WI38 (cell line): ENCODE measurements around the gene COL16A1.
A peak's percentile ranks its signal among the peaks of the same experiment; 100 is the strongest.

Source experiments
- H3K4me3 ChIP-seq: 2 replicates; pipeline ENCODE4 v1.5.1; 2011; ENCODE audit warnings: low read depth, mild to moderate bottlenecking, control low read depth, low read length
- TF ChIP-seq, protein P1 (sequence below): IDR thresholded peaks from 2 replicates; pipeline ENCODE4 v1.5.1; 2012; ENCODE audit warnings: low read depth, mild to moderate bottlenecking, control low read depth, low read length

Gene COL16A1

DNA sequence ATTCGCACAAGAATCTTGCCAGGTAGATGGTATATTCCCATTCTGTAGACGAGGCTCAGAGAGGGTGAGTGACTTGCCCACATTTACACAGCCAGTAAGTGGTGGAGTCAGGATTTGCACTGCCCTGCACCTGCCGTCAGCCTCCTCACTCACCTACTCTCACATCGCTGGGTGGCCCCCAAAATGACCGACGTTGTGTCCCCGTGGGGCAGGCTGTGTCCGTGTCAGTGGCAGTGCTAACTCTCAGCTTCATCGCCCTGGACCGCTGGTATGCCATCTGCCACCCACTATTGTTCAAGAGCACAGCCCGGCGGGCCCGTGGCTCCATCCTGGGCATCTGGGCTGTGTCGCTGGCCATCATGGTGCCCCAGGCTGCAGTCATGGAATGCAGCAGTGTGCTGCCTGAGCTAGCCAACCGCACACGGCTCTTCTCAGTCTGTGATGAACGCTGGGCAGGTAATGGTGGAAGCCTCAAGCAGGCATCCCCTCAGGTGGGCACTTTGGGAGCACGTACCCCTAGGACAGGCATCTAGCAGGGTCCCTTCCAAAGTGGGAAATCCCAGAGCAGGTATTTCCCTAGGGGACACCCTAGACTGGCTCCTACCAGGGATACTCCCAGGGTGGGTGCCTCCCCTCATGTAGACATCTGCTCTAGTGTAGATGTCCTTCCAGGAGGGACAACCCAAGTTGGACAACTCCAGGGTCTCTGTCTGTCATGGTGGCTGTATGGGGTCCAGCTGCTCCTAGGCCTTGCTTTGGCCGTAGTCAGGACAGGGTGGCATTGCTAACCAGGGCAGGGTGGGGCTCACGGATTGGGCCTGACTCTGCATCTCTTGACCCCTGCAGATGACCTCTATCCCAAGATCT is 83.0 kb downstream of the COL16A1 start:
- no peak overlapping the region for H3K4me3 ChIP-seq
- TF ChIP-seq, protein P1, sequence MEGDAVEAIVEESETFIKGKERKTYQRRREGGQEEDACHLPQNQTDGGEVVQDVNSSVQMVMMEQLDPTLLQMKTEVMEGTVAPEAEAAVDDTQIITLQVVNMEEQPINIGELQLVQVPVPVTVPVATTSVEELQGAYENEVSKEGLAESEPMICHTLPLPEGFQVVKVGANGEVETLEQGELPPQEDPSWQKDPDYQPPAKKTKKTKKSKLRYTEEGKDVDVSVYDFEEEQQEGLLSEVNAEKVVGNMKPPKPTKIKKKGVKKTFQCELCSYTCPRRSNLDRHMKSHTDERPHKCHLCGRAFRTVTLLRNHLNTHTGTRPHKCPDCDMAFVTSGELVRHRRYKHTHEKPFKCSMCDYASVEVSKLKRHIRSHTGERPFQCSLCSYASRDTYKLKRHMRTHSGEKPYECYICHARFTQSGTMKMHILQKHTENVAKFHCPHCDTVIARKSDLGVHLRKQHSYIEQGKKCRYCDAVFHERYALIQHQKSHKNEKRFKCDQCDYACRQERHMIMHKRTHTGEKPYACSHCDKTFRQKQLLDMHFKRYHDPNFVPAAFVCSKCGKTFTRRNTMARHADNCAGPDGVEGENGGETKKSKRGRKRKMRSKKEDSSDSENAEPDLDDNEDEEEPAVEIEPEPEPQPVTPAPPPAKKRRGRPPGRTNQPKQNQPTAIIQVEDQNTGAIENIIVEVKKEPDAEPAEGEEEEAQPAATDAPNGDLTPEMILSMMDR, result no peak

DNA sequence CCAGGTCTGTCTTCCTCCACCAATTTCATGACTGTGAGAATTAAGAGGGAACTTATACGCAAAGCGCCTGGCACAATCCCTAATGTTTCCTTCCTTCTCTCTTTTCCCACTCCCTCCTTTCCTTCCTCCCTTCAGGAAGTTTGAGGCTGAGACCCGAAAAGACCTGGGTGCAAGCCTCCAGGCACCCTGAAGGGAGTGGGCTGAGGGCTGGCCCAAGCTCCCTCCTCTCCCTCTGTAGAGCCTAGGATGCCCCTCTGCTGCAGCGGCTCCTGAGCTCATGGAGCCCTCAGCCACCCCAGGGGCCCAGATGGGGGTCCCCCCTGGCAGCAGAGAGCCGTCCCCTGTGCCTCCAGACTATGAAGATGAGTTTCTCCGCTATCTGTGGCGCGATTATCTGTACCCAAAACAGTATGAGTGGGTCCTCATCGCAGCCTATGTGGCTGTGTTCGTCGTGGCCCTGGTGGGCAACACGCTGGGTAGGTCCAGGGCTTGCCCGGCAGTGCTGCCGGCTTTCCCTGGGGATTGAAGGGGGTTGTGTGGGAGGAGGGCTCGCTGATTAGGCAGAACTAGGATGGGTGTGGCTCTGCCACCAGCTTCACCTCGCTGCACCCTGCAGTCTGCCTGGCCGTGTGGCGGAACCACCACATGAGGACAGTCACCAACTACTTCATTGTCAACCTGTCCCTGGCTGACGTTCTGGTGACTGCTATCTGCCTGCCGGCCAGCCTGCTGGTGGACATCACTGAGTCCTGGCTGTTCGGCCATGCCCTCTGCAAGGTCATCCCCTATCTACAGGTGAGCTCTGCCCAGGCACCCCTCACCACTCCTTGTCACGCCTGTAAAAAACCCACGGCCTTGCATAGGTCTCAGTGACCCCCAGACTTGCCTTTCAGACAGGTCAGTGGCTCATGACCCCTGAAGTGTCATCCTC is 84.6 kb downstream of the COL16A1 start:
- TF ChIP-seq, protein P1, result no peak
- H3K4me3 ChIP-seq, result no peak overlapping the region

DNA sequence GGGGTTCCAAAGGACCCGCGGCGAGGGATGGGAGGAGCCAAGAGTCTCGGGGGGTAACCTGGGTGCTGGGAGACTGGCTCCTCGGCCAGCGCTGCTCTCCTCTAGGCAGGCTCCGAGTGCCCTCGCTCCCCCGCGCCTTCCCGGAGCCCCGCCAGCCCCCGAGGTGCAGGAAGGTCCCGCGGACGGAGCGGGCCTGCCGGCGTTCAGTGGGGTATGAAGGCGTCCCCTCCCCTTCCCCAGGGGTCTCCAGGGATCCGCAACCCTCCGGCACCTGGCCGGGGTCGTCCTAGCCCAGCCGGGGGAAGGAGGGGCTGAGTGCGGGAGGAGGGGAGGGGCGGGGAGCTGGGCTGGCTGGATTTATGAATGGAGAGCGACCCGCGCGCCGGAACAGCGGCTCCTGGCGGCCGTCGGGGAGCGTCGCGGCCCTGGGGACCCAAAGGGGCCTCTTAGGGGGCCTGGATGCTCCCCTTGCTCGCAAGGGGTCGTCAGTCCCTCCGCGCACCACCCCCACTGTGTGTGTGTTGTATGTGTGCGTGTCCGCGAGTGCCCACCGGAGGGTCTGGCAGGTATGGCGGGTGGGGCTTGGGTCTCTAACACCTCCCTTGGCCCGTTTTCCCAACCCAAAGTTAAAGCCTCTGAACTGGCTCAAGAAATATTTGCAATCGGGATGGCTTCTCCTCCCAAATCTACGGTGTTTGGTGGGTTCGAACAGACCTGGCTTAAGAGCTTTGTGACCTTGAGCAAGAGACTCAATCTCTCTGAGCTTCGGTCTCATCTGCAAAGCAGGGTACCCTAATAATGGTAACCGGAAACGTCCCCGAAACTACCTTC is 85.7 kb downstream of the COL16A1 start:
- peak overlapping the region; percentile 46 for H3K4me3 ChIP-seq
- TF ChIP-seq, protein P1, result peak; percentile 87

DNA sequence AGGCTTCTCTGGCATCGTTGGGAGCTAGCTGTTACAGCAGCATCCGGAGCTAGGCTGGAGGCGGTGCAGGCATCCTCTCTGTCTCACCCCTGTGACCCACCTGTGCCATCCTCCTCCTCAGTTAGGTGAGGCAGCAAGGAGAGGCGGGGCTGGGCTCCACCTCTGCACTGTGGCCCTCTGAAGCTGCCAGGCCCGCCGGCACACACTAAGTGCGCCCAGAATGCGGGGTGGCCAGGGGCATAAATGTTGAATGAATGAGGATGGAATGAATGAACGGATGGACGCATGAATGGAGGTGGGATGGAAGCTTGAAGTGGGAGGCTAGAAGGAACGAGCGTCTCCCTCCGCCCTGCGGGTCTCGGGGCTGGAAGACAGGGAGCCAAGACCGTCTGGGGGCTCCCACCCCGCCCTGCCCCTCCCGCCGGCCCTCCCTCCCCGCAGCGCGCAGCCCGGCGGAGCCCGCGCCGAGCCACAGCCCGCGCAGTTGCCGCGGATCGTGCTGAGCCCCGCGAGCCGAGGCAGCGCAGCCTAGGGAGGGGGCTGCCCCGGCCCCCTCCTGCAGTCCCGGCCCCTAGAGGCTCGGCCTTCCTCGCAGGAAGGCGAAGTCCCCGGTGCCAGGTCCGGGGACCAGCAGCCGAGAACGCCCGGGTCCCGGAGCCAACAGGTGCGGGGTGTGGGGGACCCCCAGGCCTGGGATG is 86.5 kb downstream of the COL16A1 start, which contains the start of gene HCRTR1:
TSS of gene HCRTR1 (plus strand) at position 472 of the 698 bp plus-strand sequence. CDS start 1,504 bp downstream, outside the sequence.
- H3K4me3 ChIP-seq, result peak within 1 kb of the TSS; percentile 46
- TF ChIP-seq, protein P1, result no peak

DNA sequence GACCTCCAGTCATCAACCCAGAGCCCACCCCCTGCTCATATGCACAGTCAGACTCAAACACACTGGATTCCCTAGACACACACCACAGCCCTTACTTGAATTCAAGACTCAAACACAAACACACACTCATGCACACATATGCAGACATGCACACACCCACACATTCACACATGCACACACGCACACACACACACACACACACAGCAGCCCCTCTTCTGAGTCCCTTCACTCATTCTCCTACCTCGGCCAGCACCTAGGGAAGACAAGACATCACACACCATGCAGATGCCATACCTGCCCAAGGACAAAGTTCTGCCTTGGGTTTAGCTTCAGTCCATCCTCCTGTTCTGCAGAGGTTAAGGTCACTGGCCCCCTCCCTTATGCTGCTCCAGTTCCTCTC is 87.9 kb downstream of the COL16A1 start:
- H3K4me3 ChIP-seq, result no peak overlapping the region
- TF ChIP-seq, protein P1, result no peak

DNA sequence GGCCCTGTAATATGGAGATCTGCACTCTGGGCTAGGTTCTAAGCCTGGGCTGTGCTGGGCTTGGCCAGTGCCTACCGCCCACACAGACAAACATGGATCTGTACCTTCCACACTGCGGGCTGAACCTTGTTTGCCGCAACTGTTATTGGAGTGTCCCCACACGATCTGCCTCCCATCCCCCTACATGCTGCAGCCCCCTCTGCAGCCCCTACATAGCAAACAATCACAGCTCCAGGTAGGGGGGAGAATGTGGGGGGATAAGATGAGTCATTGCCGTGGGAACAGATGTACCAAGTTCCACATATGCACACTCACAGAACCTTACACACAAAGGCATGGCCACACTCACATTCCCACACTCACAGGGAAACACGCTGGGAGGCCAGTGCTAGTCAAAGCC is 88.4 kb downstream of the COL16A1 start:
- TF ChIP-seq, protein P1, result no peak
- H3K4me3 ChIP-seq, result no peak overlapping the region
